ENCODE data around the gene STX10. TPM values are rescaled to one million over a fixed set of nuclear protein-coding genes. Genes with fewer than 3 reads are reported as not detected.

The STX10 gene
- total RNA-seq, 1 donor from 2014 or later = 34.5 TPM

DNA sequence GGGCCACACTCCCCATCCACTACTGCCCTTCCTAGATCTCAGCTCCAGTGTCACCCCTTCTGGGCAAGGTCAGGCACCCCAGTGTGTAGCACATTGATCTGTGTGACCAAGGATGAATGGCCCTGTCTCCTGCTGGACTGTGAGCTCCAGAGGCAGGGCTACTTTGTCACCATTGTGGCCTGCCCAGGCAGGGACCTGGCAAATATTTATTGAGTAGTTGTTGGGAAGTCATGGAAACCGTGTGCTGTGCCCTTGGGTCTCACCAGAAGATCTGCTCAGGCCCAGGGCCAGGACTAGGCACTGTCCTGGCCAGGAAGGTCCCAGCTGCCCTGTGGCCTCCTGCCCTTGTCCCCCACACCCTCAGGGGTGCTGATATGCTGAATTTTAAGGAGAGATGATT, 21.6 kb downstream of the STX10 start:
- intact Hi-C loops (cut with DNase I) = loop anchor here (10.0 kb wide), 1 partner anchor 306 kb away; no protein-coding TSS in a partner anchor
- no peak for DNase-seq (ENCODE audit: missing footprints)
- peak; percentile 37 for ATAC-seq

DNA sequence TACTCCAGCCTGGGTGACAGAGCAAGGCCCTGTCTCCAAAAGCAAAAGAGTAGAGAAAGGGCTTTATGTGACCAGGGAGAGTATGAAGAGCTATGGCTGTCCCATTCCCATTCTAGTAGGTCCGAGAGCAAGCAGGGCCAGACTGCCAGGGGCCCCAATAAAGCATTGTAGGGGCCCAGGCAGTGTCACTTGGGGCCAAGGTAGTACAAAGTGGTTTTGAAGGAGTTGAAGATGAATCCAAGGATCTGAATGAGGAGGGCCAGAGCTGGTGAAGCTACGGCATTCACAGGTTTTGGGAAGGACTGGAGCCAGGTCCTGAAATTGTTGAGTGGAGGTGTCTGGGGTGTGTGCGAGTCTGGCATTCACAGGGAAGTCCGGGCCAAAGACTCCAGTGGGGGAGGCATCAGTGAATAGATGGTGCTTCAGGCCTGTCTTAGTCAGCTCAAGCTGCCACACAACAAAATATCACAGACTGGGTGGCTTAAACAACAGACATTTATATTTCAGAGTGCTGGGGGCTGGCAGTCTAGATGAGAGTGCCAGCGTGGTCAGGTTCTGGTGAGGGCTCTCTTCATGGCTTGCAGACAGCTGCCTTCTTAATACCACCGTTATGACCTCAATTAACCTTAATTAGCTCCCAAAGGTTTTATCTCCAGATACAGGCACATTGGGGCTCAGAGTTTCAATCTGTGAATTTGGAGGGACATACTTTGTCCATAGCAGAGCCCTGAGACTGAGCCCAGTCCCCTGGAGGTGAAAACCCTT, 22.2 kb downstream of the STX10 start:
- DNase-seq (ENCODE audit: missing footprints) (no peak), ATAC-seq (no peak)
- intact Hi-C loops (cut with DNase I) = loop anchor here (10.0 kb wide), 1 partner anchor 307 kb away; no protein-coding TSS in a partner anchor

DNA sequence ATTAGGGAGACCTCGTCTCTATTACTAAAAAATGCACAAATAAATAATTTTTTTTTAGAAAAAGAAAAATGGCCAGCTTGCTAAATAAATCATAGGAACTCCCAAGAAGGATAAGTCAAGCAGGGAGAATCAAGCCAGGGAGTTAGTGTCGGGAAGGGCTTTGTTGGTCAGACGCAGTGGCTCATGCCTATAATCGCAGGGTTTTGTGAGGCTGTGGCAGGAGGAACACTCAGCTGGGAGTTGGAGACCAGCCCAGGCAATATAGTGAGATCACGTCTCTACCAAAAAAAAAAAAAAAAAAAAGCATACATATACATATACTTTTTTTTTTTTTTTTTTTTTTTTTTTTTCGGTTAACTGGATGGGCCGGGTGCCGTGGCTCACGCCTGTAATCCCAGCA, 23.1 kb downstream of the STX10 start:
- no peak for ATAC-seq
- intact Hi-C loops (cut with DNase I) = loop anchor here (10.0 kb wide), 1 partner anchor 308 kb away; no protein-coding TSS in a partner anchor

DNA sequence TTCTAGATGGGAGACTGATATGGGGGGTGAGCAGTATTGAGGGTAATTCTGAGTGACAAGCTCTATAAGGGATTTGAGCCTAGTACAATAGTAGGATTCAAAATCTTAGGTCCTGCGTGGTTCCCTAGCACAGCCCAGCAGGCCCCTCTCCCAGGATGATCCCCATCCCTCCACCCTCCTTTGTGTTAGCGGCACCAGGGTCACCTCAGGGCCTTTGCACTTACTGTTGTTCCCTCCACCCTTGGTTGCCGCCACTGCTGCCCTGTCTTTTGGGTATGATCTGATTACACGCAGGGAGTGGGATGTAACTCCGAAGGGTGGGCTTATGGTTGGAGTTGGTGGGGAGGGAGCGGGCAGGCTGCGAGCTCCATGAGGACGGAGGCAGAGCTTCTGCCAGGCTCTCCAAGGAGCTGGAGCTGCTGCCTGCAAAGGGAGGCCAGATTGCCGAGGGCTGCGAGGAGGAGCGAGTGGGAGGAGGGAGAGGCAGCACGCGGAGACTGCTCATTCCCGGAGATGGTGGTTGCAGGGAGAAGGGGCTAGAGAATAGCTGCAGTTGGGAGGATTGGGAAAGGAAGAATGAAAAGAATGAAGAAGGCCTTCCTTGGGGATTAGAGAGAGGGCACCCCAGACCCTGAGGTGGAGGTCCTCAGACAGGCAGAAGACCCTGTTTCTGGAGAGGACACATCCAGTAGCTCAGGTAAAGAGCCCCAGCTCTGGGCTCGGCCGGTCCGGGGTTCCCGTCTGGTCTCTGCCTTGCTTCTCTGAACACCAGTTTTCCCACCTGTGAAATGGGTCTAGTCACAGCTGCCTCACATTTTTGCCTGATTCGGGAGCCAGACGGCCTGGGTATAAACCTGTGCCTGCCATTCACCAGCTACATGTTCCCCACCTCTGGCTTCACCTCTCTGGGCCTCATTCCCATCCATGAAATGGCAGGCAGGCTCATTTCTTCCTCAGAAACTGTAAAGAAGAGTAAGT, 26.9 kb downstream of the STX10 start:
- intact Hi-C loops (cut with DNase I) = loop anchor here (10.0 kb wide), 1 partner anchor 312 kb away; no protein-coding TSS in a partner anchor
- no peak for ATAC-seq
- no peak for DNase-seq (ENCODE audit: missing footprints)

More for the DNA sequence above, 23.1 kb downstream of the STX10 start:
- DNase-seq (ENCODE audit: missing footprints) = no peak

DNA sequence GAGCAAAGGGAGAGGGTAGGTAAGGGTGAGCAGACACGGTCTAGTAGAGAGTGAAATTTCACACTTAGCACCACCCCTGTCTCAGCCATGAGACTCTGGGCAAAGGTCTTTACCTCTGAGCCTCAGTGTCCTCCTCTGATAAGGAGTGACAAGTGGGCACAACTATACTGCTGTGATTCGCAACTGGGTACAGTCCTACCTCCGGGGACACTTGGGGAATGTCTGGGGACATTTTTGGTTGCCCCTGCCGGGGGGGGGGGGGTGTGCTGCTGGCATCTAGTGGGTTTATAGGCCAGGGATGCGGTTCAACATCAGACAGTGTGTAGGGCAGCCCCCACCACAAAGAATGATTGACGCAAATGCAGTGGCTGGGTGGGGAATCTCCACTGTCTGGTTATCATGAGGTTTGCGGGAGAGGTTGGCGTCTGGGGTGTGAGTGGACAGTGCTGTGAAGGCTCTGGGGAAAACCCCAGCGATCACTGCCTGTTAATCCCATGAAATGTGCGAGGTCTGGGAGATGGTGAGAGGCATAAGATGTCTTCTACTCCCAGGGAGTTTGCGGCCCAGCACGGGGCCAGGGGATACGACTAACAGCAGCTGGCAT, 27.8 kb downstream of the STX10 start:
- intact Hi-C loops (cut with DNase I) = loop anchor here (10.0 kb wide), 1 partner anchor 312 kb away; no protein-coding TSS in a partner anchor
- ATAC-seq (no peak), DNase-seq (ENCODE audit: missing footprints) (no peak)

DNA sequence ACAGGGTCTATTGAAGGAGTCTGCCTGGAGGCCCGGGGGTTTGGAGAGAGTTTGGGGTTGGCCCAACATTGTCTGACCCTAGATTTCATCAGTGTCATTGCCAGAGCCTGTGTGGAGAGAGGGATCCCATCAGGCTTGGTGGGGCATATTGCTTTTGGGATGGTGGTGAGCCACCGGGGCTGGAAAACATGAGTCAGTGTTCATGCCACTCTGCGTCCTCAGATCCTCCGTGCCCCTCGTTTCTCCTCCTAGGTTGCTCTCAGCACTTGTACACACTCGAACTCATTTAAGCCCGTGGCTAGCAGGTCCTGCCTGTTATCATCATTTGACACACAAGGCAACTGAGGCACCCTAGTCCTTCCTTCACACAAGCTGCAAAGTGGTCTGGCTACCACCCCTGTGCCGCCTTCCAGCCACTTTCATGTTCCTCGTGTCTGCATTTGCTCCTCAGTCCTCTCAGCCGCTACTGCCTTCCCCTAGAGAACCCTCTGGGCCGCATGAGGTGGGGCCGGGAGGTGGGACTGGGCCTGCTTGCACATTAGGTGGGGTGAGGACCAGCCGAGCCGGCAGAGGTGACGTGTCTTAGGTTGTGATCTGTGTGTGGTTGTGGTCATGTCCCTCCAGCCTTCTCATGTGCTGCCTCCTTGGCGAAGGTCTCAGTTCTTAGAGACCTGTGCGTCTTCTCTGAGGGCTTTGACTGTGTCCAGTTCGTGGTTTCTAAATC, 28.5 kb downstream of the STX10 start:
- intact Hi-C loops (cut with DNase I) = loop anchor here (10.0 kb wide), 1 partner anchor 313 kb away; no protein-coding TSS in a partner anchor
- no peak for DNase-seq (ENCODE audit: missing footprints)
- ATAC-seq = no peak

DNA sequence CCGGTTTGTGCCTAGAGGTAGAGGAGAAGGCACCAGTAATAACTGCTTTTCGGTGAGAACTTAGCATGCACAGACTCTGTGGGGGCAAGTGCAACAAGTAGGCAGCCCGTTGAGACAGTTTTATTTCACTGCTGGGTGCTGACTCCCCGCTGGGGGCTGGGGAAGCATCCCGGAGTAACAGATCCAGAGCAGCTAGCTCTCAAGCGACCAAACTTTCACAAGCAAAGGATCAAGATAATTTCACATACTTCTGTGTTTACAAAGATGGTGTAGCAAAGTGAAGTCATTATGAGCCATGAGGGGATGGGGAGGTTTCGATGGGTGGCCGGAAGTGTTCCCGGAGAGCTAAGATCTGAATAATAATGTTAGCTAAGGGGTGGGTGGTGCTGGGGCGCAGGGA, 29.4 kb downstream of the STX10 start:
- DNase-seq (ENCODE audit: missing footprints) (no peak), ATAC-seq (no peak)
- intact Hi-C loops (cut with DNase I) = loop anchor here (10.0 kb wide), 1 partner anchor 314 kb away; no protein-coding TSS in a partner anchor

DNA sequence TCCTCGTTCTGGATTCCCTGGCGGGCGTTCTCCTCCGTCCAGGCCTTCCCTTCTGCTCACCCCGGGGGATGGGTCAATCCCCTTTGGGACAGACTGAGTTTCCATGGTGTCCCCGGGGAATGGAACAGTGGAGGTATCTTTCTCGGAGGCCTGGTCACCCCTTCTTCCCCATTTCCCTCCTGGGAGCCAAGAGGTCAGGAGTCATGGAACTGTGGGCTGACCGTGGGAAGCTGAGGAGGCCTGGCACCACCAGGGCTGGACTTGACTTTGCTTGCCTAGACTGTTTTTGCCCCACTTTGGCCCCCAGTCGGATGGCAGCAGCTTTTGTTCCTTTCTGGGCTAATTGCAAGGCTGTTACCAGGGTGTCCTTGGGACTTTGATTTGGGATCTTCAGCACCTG, 30.1 kb downstream of the STX10 start:
- intact Hi-C loops (cut with DNase I) = loop anchor here (10.0 kb wide), 1 partner anchor 315 kb away; no protein-coding TSS in a partner anchor
- no peak for ATAC-seq
- DNase-seq (ENCODE audit: missing footprints) = no peak

DNA sequence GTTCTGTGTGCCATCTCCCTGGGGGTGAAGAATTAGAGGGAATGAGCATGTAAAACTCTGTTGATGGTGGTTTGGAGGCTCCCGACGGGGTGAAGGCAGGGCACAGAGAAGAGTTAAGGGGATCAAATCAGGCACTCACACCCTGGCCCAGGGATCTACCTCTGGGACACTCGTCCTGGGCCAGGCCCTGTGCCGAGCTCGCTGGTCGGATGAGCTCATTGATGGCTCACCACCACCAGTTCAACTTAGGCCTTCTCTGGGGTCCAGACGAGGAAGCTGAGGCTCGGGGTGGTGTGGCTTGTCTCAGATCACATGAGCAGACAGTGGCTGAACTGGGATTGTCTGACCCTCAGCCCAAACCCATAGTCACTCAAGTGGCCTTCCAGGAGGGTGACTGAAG, 30.5 kb downstream of the STX10 start:
- intact Hi-C loops (cut with DNase I) = loop anchor here (10.0 kb wide), 1 partner anchor 315 kb away; no protein-coding TSS in a partner anchor
- DNase-seq (ENCODE audit: missing footprints) (no peak), ATAC-seq (no peak)

DNA sequence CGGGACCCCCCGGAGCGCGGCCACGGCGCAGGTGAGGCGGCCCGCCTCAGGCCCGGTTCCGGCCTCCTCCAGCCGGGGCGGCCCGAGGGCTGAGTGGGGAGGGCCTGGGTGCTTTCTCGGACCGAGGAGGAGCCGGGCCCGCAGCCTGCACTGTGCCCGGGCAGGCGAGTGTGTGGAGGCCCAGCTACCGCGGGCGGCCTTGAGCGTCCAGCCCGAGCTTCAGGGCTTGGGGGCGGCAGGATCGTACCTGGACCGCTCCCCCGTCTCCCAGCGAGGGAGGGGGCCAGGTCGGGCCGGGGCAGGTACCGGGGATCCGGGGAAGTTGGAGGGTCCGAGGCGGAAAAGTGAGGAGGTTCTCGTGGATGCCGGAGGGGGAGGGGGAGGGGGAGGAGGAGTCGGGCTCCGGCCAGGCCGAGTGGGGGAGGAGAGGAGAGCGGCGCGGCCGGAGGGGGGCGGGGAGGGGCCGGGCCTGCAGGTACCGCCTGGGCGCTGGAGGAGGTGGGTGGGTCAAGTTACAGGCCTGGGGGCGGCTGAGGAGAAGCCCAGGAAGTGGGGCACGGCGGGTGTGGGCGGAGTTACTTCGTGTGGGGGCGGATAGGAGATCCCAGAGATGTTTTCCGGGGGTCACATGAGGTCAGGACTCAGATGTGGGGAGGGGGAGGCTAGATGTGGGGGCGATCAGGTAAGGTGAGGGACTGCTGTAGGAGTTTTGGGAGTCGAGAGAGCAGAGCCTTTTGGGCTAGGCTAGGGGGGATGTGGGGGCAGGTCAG, 31.6 kb downstream of the STX10 start:
- no peak for ATAC-seq
- no peak for DNase-seq (ENCODE audit: missing footprints)
- intact Hi-C loops (cut with DNase I) = no loop called here

DNA sequence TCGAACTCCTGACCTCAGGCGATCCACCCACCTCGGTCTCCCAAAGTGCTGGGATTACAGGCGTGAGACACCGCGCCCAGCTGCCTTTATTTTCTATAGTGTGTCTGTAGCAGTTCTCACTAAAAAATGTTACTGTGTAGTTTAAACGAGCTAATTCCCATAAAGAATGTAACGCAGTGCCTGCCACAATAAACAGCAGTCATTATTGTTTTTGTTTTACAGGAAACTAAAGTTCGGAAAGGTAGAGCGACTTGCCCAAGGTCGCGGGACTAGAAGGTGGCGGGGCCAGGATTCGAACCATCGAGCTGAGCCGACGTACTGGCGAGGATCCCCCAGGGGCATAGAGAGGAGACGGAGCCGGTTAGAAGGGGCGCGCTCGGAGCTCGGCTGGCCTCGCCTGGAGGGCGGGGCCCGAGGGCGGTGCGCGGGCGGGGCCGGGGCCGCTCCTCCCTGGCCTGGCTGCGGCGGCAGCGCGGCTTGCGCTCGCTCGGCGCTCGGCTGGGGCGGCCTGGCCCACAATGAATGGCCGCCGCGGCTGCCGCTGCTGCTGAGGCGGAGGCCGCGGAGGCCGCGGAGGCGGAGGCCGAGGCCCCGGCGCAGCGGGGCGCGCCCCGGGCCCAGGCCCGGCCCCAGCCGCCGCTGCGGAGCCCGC, 32.3 kb downstream of the STX10 start, which contains the start of gene NACC1:
Gene NACC1, plus strand, starts transcription at position 493 of the 652 bp plus-strand sequence. CDS start 16,944 bp downstream, outside the sequence.
- peak; percentile 95 for ATAC-seq
- peak; percentile 95 for DNase-seq (ENCODE audit: missing footprints)
- intact Hi-C loops (cut with DNase I) = loop anchor here (2.0 kb wide), 2 partner anchors 15 to 33 kb away; partner anchors contain the start of genes IER2, LYL1 and STX10

DNA sequence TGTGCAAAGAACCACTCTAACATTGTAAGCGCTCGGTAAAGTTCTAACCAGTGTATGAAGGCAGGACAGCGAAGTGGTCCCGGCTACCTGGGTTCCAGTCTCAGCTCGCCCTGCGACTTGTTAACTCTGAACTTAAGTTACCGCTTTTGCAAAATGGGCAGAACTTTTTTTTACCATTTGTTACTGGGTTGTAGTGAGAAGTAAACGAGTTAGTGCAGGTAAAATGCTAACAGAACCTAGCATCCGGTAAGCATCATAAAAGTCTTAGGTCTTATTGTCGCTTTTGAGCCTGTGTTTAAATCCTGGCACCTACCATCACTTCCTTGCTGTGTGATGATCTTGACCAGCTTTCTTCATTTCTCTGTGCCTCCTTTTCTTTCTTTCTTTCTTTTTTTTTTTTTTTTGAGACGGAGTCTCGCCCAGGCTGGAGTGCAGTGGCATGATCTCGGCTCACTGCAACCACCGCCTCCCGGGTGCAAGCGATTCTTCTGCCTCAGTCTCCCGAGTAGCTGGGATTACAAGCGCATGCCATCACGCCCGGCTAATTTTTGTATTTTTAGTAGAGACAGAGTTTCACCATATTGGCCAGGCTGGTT, 32.9 kb downstream of the STX10 start:
- DNase-seq (ENCODE audit: missing footprints) (no peak), ATAC-seq (no peak)
- intact Hi-C loops (cut with DNase I) = loop anchor here (2.0 kb wide), 2 partner anchors 14 to 34 kb away; partner anchors contain the start of genes IER2, LYL1 and STX10

DNA sequence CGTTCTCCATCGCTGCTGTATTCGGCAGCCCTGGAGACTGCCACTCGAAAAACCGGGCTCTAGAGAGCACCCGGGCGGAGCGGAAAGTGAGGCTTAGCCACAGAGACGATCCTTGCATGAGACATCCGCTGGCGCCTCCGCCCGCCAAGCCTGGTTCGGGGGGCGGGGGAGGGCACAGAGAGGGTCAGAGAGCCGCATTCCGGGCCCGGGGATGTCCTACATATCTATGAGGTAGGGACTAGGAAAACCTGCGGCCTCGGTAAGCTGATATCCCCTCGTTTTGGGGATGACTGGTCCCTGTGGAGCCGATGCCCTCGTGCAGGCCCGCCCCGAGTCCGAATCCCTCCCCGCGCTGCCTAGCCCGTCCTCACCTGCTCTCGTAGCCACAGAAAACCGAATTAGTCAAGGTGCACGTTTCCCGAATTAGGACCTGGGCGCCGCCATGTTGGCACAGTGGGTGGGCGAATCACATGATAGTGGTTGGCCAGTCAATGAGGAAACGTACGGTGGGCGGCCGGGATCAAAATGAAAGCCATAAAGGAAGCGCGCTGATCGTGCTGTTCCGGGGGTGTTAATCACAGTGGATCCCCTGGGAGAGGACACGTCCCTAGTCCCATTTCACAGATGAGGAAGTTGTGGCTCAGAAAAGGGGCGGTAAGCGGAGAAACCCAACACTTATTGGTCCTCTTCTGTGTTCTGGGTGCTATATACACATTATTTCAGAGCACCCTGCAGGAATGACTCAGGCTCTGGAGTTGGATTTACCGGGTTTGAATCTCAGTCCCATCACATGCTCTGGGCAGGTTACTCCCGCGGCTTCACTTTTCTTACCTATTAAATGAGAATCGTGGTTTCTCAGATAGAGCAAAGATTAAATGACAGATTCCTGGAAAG, 33.6 kb downstream of the STX10 start, which contains the start of gene TRMT1:
Gene TRMT1, minus strand, starts transcription at position 459 of the 894 bp plus-strand sequence. Its CDS starts 341 bp downstream, at position 118.
- intact Hi-C loops (cut with DNase I) = loop anchor here (2.0 kb wide), 2 partner anchors 14 to 34 kb away; partner anchors contain the start of genes IER2, LYL1 and STX10
- peak; percentile 97 for DNase-seq (ENCODE audit: missing footprints)
- peak; percentile 77 for ATAC-seq

DNA sequence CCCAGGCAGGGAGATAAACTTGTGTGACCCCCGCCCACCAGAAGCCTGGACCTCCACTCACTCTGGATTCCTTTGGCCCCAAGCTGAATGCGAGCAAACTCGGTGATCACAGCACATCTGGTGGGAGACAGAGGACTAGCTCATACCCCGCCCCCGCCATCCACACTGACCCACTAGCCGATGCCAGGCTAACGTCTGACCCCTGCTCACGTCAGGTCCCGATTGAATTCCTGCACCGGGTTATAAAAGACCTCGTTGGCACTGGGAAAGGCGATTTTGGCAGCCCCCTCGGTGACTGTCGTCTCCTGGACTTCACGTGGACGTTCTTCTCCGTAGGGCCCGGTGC, 34.3 kb downstream of the STX10 start:
- DNase-seq (ENCODE audit: missing footprints) (no peak), ATAC-seq (no peak)
- intact Hi-C loops (cut with DNase I) = loop anchor here (2.0 kb wide), 2 partner anchors 13 to 35 kb away; partner anchors contain the start of genes IER2, LYL1 and STX10

DNA sequence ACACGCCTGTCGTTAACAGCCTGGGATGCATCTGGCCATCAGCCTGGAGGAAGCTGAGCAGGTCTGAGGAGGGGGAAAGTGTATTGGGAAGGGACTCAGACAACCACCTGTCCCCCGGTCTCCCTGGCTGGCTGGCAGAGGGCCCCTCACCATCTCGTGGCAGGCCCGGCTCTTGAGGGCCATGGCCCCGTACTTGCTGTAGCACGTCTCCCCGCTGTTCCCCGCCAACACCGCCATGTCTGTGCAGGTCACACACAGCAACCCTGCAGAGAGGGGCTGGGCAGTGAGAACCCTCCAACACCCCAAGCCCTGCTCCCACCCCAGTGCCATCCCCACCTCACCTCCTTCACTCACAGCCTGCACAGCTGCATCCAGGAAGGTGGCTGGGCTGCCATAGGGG, 37.6 kb downstream of the STX10 start:
- intact Hi-C loops (cut with DNase I) = no loop called here
- DNase-seq (ENCODE audit: missing footprints) (no peak), ATAC-seq (no peak)

All from Right ventricle myocardium inferior (tissue), 1 donor.